Astrocyte of the spinal cord (primary cell): ENCODE measurements around the gene ERMP1.

Source experiments
- DNase-seq: peaks from one replicate; pipeline ENCODE4 v3.0.0; 2011; ENCODE audit warnings: low read depth, low spot score
- H3K4me3 ChIP-seq: 2 replicates; pipeline ENCODE4 v1.5.1; 2011; ENCODE audit warnings: low read depth, mild to moderate bottlenecking, low read length, moderate library complexity
- in situ Hi-C: cut with HindIII; loops from 2 replicates; pipeline ENCODE4 v1.10.0; 2017; ENCODE audit warnings: low sequenced_read_pairs
- TF ChIP-seq, protein P1 (sequence below): IDR thresholded peaks from 2 replicates; pipeline ENCODE4 v1.5.1; 2012; ENCODE audit warnings: low read depth, mild to moderate bottlenecking, low read length, inconsistent platforms

The ERMP1 gene

DNA sequence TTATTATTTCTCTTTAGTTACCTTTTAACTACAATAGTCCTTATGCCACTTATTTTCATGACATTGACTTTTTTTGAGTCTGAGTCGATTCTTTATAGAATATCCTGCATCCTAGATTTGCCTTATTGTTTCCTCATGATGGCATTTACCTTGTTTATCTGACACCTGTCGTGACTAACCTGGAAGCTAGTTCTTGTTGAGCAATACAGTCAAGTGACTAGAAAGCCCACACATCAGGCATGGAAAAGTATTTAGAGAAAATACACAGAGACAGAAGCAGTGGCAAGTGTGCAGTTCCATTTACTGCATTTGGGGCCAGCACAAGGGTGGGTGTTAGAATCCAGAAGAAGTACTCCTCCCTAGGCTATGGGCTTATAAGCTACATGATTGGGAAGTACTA, 97.8 kb downstream of the ERMP1 start:
- no peak for DNase-seq
- in situ Hi-C loops, result no loop called here

More for the DNA sequence above, 97.8 kb downstream of the ERMP1 start:
- TF ChIP-seq, protein P1, sequence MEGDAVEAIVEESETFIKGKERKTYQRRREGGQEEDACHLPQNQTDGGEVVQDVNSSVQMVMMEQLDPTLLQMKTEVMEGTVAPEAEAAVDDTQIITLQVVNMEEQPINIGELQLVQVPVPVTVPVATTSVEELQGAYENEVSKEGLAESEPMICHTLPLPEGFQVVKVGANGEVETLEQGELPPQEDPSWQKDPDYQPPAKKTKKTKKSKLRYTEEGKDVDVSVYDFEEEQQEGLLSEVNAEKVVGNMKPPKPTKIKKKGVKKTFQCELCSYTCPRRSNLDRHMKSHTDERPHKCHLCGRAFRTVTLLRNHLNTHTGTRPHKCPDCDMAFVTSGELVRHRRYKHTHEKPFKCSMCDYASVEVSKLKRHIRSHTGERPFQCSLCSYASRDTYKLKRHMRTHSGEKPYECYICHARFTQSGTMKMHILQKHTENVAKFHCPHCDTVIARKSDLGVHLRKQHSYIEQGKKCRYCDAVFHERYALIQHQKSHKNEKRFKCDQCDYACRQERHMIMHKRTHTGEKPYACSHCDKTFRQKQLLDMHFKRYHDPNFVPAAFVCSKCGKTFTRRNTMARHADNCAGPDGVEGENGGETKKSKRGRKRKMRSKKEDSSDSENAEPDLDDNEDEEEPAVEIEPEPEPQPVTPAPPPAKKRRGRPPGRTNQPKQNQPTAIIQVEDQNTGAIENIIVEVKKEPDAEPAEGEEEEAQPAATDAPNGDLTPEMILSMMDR, result no peak
- no peak overlapping the region for H3K4me3 ChIP-seq
